ENCODE data around the gene SYT17. TPM values are rescaled to one million over a fixed set of nuclear protein-coding genes. Genes with fewer than 3 reads are reported as not detected.

Gene SYT17
- total and polyA plus RNA-seq, 2 experiments from 2014 or later: 6.7 to 6.9 TPM

GRCh38 chr16:19152042-19152441 is 16.0 kb upstream of the SYT17 start:
- no peak for DNase-seq (ENCODE audit: low spot score)
- no peaks in the 10 kb centered on the region for H3K27me3 ChIP-seq
- H3K79me2 ChIP-seq: no peaks in the 10 kb centered on the region
- no peaks in the 10 kb centered on the region for H3K4me1 ChIP-seq (ENCODE audit: insufficient read depth)
- TF ChIP-seq, protein P1, sequence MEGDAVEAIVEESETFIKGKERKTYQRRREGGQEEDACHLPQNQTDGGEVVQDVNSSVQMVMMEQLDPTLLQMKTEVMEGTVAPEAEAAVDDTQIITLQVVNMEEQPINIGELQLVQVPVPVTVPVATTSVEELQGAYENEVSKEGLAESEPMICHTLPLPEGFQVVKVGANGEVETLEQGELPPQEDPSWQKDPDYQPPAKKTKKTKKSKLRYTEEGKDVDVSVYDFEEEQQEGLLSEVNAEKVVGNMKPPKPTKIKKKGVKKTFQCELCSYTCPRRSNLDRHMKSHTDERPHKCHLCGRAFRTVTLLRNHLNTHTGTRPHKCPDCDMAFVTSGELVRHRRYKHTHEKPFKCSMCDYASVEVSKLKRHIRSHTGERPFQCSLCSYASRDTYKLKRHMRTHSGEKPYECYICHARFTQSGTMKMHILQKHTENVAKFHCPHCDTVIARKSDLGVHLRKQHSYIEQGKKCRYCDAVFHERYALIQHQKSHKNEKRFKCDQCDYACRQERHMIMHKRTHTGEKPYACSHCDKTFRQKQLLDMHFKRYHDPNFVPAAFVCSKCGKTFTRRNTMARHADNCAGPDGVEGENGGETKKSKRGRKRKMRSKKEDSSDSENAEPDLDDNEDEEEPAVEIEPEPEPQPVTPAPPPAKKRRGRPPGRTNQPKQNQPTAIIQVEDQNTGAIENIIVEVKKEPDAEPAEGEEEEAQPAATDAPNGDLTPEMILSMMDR (IDR thresholded peaks at IDR 0.05; ENCODE audit: poor library complexity): no peak
- TF ChIP-seq EZH2 (IDR thresholded peaks at IDR 0.05; ENCODE audit: borderline replicate concordance) (no peak), EZH2phosphoT487 (IDR thresholded peaks at IDR 0.05; ENCODE audit: low read depth, severe bottlenecking, unreplicated experiment) (no peak)
- H3K4me3 ChIP-seq: no peak overlapping the region
- H3K9me3 ChIP-seq (ENCODE audit: low read depth): no peaks in the 10 kb centered on the region
- 82% methylated on average over 1 of the region's 1 CpG for WGBS (ENCODE audit: low lambda C conversion rate, missing lambda C conversion rate)
- no peak overlapping the region for H3K27ac ChIP-seq
- no peaks in the 10 kb centered on the region for H4K20me1 ChIP-seq (ENCODE audit: insufficient read depth, poor library complexity, severe bottlenecking)
- no peaks in the 10 kb centered on the region for H3K36me3 ChIP-seq (replicated peaks; ENCODE audit: insufficient read depth, low read depth)
- H3K9me2 ChIP-seq (replicated peaks; ENCODE audit: insufficient read depth): no peaks in the 10 kb centered on the region
- no peak overlapping the region for H3K4me2 ChIP-seq
- H2AFZ ChIP-seq: no peak overlapping the region

DNA sequence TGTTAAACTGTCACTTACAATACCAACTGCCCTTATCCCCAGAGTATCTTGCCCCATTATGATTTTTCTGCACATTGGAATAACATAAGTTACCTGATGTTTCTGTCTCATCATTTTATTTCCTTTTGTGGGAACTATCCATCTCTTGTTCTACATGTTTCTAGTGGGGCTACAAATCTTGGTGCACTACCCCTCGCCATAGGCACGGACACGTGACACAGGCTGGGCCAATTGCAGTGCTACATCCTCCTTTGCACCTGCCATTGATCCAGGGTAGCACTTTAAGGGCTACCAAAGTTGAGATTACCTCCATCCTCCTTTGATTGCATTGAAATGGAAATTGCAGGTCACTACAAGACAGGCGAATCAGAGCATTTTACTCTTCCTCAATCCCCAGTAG is 14.2 kb upstream of the SYT17 start:
- H3K36me3 ChIP-seq (replicated peaks; ENCODE audit: insufficient read depth, low read depth): no peaks in the 10 kb centered on the region
- H3K4me1 ChIP-seq (ENCODE audit: insufficient read depth): no peaks in the 10 kb centered on the region
- no peak for DNase-seq (ENCODE audit: low spot score)
- no peaks in the 10 kb centered on the region for H3K79me2 ChIP-seq
- WGBS (ENCODE audit: low lambda C conversion rate, missing lambda C conversion rate): 79% methylated on average over 4 of the region's 4 CpGs
- H4K20me1 ChIP-seq (ENCODE audit: insufficient read depth, poor library complexity, severe bottlenecking): no peaks in the 10 kb centered on the region
- H3K4me2 ChIP-seq: no peak overlapping the region
- H3K9me3 ChIP-seq (ENCODE audit: low read depth): no peaks in the 10 kb centered on the region
- H3K27ac ChIP-seq: no peak overlapping the region
- no peaks in the 10 kb centered on the region for H3K27me3 ChIP-seq
- TF ChIP-seq EZH2phosphoT487 (IDR thresholded peaks at IDR 0.05; ENCODE audit: low read depth, severe bottlenecking, unreplicated experiment) (no peak), EZH2 (IDR thresholded peaks at IDR 0.05; ENCODE audit: borderline replicate concordance) (no peak)
- TF ChIP-seq, protein P1 (IDR thresholded peaks at IDR 0.05; ENCODE audit: poor library complexity): no peak
- H3K9me2 ChIP-seq (replicated peaks; ENCODE audit: insufficient read depth): no peaks in the 10 kb centered on the region
- H2AFZ ChIP-seq: no peak overlapping the region
- H3K4me3 ChIP-seq: no peak overlapping the region

- no peak overlapping the region for H2AFZ ChIP-seq
- H3K9me3 ChIP-seq (ENCODE audit: low read depth): no peaks in the 10 kb centered on the region
- H4K20me1 ChIP-seq (ENCODE audit: insufficient read depth, poor library complexity, severe bottlenecking): no peaks in the 10 kb centered on the region
- TF ChIP-seq EZH2 (IDR thresholded peaks at IDR 0.05; ENCODE audit: borderline replicate concordance) (no peak), EZH2phosphoT487 (IDR thresholded peaks at IDR 0.05; ENCODE audit: low read depth, severe bottlenecking, unreplicated experiment) (no peak)
- TF ChIP-seq, protein P1 (IDR thresholded peaks at IDR 0.05; ENCODE audit: poor library complexity): no peak
- H3K4me3 ChIP-seq: no peak overlapping the region
- H3K27ac ChIP-seq: no peak overlapping the region
- no peaks in the 10 kb centered on the region for H3K9me2 ChIP-seq (replicated peaks; ENCODE audit: insufficient read depth)
- no peak overlapping the region for H3K4me2 ChIP-seq
- DNase-seq (ENCODE audit: low spot score): no peak
- no peaks in the 10 kb centered on the region for H3K79me2 ChIP-seq
- no peaks in the 10 kb centered on the region for H3K4me1 ChIP-seq (ENCODE audit: insufficient read depth)
- WGBS (ENCODE audit: low lambda C conversion rate, missing lambda C conversion rate): 91% methylated on average over 4 of the region's 4 CpGs
- no peaks in the 10 kb centered on the region for H3K27me3 ChIP-seq
- no peaks in the 10 kb centered on the region for H3K36me3 ChIP-seq (replicated peaks; ENCODE audit: insufficient read depth, low read depth)
Measured at GRCh38 chr16:19162085-19162484, 6.0 kb upstream of the SYT17 start.

DNA sequence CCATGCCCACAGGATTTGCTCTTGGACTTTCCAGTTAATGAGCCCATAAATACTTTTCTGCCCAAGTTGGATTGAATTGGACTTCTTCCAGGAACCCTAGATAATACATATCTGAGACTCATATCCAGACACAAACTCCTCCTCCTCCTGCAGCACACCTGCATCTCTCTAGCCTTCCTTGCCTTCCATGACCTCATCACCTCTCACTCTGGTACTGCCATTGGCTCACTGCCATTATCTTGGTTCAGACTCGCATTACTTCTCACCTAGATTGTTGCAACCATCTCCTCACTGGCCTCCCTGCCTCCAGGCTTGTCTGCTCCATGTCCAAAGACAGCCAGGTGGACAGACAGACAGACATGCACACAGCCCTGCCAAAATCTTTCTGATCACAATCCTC is 4.8 kb upstream of the SYT17 start:
- Histone ChIP-seq H3K9me2 (replicated peaks; ENCODE audit: insufficient read depth) (no peaks in the 10 kb centered on the region), H3K9me3 (ENCODE audit: low read depth) (no peaks in the 10 kb centered on the region), H3K79me2 (no peaks in the 10 kb centered on the region), H4K20me1 (ENCODE audit: insufficient read depth, poor library complexity, severe bottlenecking) (no peaks in the 10 kb centered on the region), H3K27ac (no peak overlapping the region), H3K27me3 (no peaks in the 10 kb centered on the region), H3K4me1 (ENCODE audit: insufficient read depth) (no peaks in the 10 kb centered on the region), H3K4me2 (no peak overlapping the region), H2AFZ (no peak overlapping the region), H3K36me3 (replicated peaks; ENCODE audit: insufficient read depth, low read depth) (no peaks in the 10 kb centered on the region), H3K4me3 (no peak overlapping the region)
- TF ChIP-seq EZH2 (IDR thresholded peaks at IDR 0.05; ENCODE audit: borderline replicate concordance) (no peak), EZH2phosphoT487 (IDR thresholded peaks at IDR 0.05; ENCODE audit: low read depth, severe bottlenecking, unreplicated experiment) (no peak)
- TF ChIP-seq, protein P1 (IDR thresholded peaks at IDR 0.05; ENCODE audit: poor library complexity): no peak
- no peak for DNase-seq (ENCODE audit: low spot score)
- WGBS (ENCODE audit: low lambda C conversion rate, missing lambda C conversion rate): 91% methylated on average over 1 of the region's 1 CpG

Data from hepatocyte (in vitro differentiated cells).